Ascending aorta (tissue), 2 donors: ENCODE results near the gene POU2F1. TPM values are rescaled to one million over a fixed set of nuclear protein-coding genes. Genes with fewer than 3 reads are reported as not detected.
"Not testable (repeated sequence)": the region's sequence is repeated elsewhere in the genome, so short reads cannot be mapped to it uniquely, and the experiment has no call there.

ENCODE experiments used
- DNase-seq, 2 donors: peaks; one replicate each; pipeline ENCODE4 v3.0.0-alpha.2; 2019; ENCODE audit warnings: low spot score in 2 of 2
- H3K27ac ChIP-seq, 2 donors: fragments of 200-600 bp; sonication (generic); one replicate each; pipeline ENCODE4 v1.5.1; 2016 to 2017; ENCODE audit warnings: mild to moderate bottlenecking in 1 of 2
- H3K27me3 ChIP-seq: fragments of 200-600 bp; sonication (generic); one replicate; pipeline ENCODE4 v1.5.1; 2017
- H3K36me3 ChIP-seq, 2 donors: fragments of 200-600 bp; sonication (generic); one replicate each; pipeline ENCODE4 v1.5.1; 2016
- H3K4me1 ChIP-seq, 2 donors: fragments of 200-600 bp; sonication (generic); one replicate each; pipeline ENCODE4 v1.5.1; 2016 to 2017; ENCODE audit warnings: mild to moderate bottlenecking in 1 of 2
- H3K4me3 ChIP-seq, 2 donors: fragments of 200-600 bp; sonication (generic); one replicate each; pipeline ENCODE4 v1.5.1; 2016 to 2017; ENCODE audit warnings: mild to moderate bottlenecking in 1 of 2
- H3K9me3 ChIP-seq, 2 donors: fragments of 200-600 bp; sonication (generic); one replicate each; pipeline ENCODE4 v1.5.1; 2016
- CTCF ChIP-seq, 3 experiments: fragments of 200-600 bp in 2 of 3; fragments of 450-650 bp in 1 of 3; sonication (generic) in 2 of 3; IDR thresholded peaks; one replicate each; pipeline ENCODE4 v1.5.1; 2016 to 2019; ENCODE audit warnings: antibody characterized with exemption in 3 of 3, mild to moderate bottlenecking in 1 of 3, moderate library complexity in 1 of 3
- intact Hi-C: fragments of 100-400 bp; cut with DNase I; formaldehyde crosslinking; loops from one replicate; pipeline ENCODE4 v1.15.1; 2023
- total RNA-seq: library from RNA; depleted of rRNA; stranded (reverse); fragments of >200 nt; gene quantifications from one replicate; pipeline ENCODE4 v1.1.0, GENCODE V29; 2016

POU2F1 gene
- total RNA-seq, 1 donor from 2014 or later, result 3.0 TPM

GRCh38 chr1:167305706-167306277, 85.1 kb downstream of the POU2F1 start:
- H3K27ac ChIP-seq, result no peak overlapping the region
- intact Hi-C loops, result no loop called here
- no peaks in the 10 kb centered on the region for H3K9me3 ChIP-seq
- no peak for DNase-seq
- H3K36me3 ChIP-seq, result no peaks in the 10 kb centered on the region
- no peak overlapping the region for H3K4me3 ChIP-seq
- TF ChIP-seq CTCF (IDR thresholded peaks at IDR 0.05), result no peak
- no peaks in the 10 kb centered on the region for H3K27me3 ChIP-seq
- H3K4me1 ChIP-seq, result no peaks in the 10 kb centered on the region

GRCh38 chr1:167310732-167311131, 90.0 kb downstream of the POU2F1 start:
- Histone ChIP-seq H3K9me3 (no peaks in the 10 kb centered on the region), H3K27me3 (no peaks in the 10 kb centered on the region), H3K27ac (no peak overlapping the region), H3K4me3 (no peak overlapping the region), H3K4me1 (no peaks in the 10 kb centered on the region), H3K36me3 (no peaks in the 10 kb centered on the region)
- TF ChIP-seq CTCF (IDR thresholded peaks at IDR 0.05), result no peak
- intact Hi-C loops, result no loop called here
- no peak for DNase-seq

GRCh38 chr1:167312871-167313270, 92.2 kb downstream of the POU2F1 start:
- Histone ChIP-seq H3K9me3 (no peaks in the 10 kb centered on the region), H3K27ac (no peak overlapping the region), H3K4me1 (no peaks in the 10 kb centered on the region), H3K27me3 (no peaks in the 10 kb centered on the region), H3K36me3 (peaks cover 0 to 11% of the 10 kb centered on the region in 2 donors), H3K4me3 (no peak overlapping the region)
- intact Hi-C loops, result no loop called here
- no peak for DNase-seq
- no peak for TF ChIP-seq CTCF (IDR thresholded peaks at IDR 0.05)

- DNase-seq, result no peak
- Histone ChIP-seq H3K27me3 (no peaks in the 10 kb centered on the region), H3K9me3 (peaks cover 1 to 4% of the 10 kb centered on the region in 2 donors), H3K27ac (no peak overlapping the region), H3K36me3 (peaks cover 0 to 11% of the 10 kb centered on the region in 2 donors), H3K4me1 (no peaks in the 10 kb centered on the region), H3K4me3 (no peak overlapping the region)
- TF ChIP-seq CTCF (IDR thresholded peaks at IDR 0.05), result no peak
- intact Hi-C loops, result no loop called here
Observed at GRCh38 chr1:167314671-167315070, 94.0 kb downstream of the POU2F1 start.

- Histone ChIP-seq H3K4me3 (no peak overlapping the region), H3K9me3 (peaks cover 28 to 30% of the 10 kb centered on the region in 2 donors), H3K4me1 (no peaks in the 10 kb centered on the region), H3K36me3 (peaks cover 0 to 11% of the 10 kb centered on the region in 2 donors), H3K27ac (no peak overlapping the region), H3K27me3 (no peaks in the 10 kb centered on the region)
- TF ChIP-seq CTCF (IDR thresholded peaks at IDR 0.05), result no peak
- intact Hi-C loops, result no loop called here
- no peak for DNase-seq
Observed at GRCh38 chr1:167317463-167317862, 96.8 kb downstream of the POU2F1 start.

GRCh38 chr1:167319206-167319605, 98.5 kb downstream of the POU2F1 start:
- DNase-seq, H3K27ac ChIP-seq, H3K27me3 ChIP-seq, intact Hi-C loops, H3K4me1 ChIP-seq, H3K4me3 ChIP-seq: not testable (repeated sequence)
- Histone ChIP-seq H3K9me3 (peaks cover 43 to 48% of the 10 kb centered on the region in 2 donors), H3K36me3 (peaks cover 0 to 17% of the 10 kb centered on the region in 2 donors)
